ENCODE data around the gene TRIM41. TPM values are rescaled to one million over a fixed set of nuclear protein-coding genes. Genes with fewer than 3 reads are reported as not detected.
"Not testable (repeated sequence)": the region's sequence is repeated elsewhere in the genome, so short reads cannot be mapped to it uniquely, and the experiment has no call there.

TRIM41 gene
- total RNA-seq, 1 donor from 2014 or later = 39.1 TPM

- Mint-ChIP-seq H3K27me3 (ENCODE audit: low read depth) (peaks cover 78% of the 10 kb centered on the region), H3K9me3 (peaks cover 6% of the 10 kb centered on the region), H3K36me3 (ENCODE audit: low read depth) (peaks cover 17% of the 10 kb centered on the region), H3K27ac (ENCODE audit: unreplicated experiment) (no peak within 1 kb of the TSS), H3K4me1 (peaks cover 29% of the 10 kb centered on the region), H3K4me3 (peak within 1 kb of the TSS; percentile 99)
- no peak for TF ChIP-seq CTCF (conservative IDR thresholded peaks at IDR 0.05)
- DNase-seq (ENCODE audit: low read depth, low spot score) = peak; percentile 16
Measured at GRCh38 chr5:181204826-181205760, 18.0 kb upstream of the TRIM41 start, which contains the start of gene TRIM7. Gene TRIM7, minus strand, starts transcription at chr5:181205196. Its CDS starts 86 bp downstream, at chr5:181205110.

- peaks cover 6% of the 10 kb centered on the region for H3K9me3 Mint-ChIP-seq
- peaks cover 29% of the 10 kb centered on the region for H3K4me1 Mint-ChIP-seq
- DNase-seq (ENCODE audit: low read depth, low spot score) = peak; percentile 20
- peak overlapping the region; percentile 99 for H3K4me3 Mint-ChIP-seq
- H3K36me3 Mint-ChIP-seq (ENCODE audit: low read depth) = peaks cover 17% of the 10 kb centered on the region
- no peak for TF ChIP-seq CTCF (conservative IDR thresholded peaks at IDR 0.05)
- peak overlapping the region; percentile 52 for H3K27ac Mint-ChIP-seq (ENCODE audit: unreplicated experiment)
- peaks cover 73% of the 10 kb centered on the region for H3K27me3 Mint-ChIP-seq (ENCODE audit: low read depth)
Measured at GRCh38 chr5:181205761-181206649, 17.1 kb upstream of the TRIM41 start.

- Mint-ChIP-seq H3K4me1 (peaks cover 29% of the 10 kb centered on the region), H3K4me3 (peak overlapping the region; percentile 99), H3K27me3 (ENCODE audit: low read depth) (peaks cover 72% of the 10 kb centered on the region), H3K36me3 (ENCODE audit: low read depth) (peaks cover 17% of the 10 kb centered on the region), H3K27ac (ENCODE audit: unreplicated experiment) (peak overlapping the region; percentile 95), H3K9me3 (peaks cover 6% of the 10 kb centered on the region)
- TF ChIP-seq CTCF (conservative IDR thresholded peaks at IDR 0.05) = no peak
- peak; percentile 77 for DNase-seq (ENCODE audit: low read depth, low spot score)
Measured at GRCh38 chr5:181207214-181207959, 15.7 kb upstream of the TRIM41 start.

- Mint-ChIP-seq H3K9me3 (peaks cover 6% of the 10 kb centered on the region), H3K27me3 (ENCODE audit: low read depth) (peaks cover 72% of the 10 kb centered on the region)
Measured at GRCh38 chr5:181207960-181208253, 15.2 kb upstream of the TRIM41 start.

GRCh38 chr5:181209006-181209405 is 14.1 kb upstream of the TRIM41 start:
- peaks cover 71% of the 10 kb centered on the region for H3K27me3 Mint-ChIP-seq (ENCODE audit: low read depth)
- peaks cover 29% of the 10 kb centered on the region for H3K4me1 Mint-ChIP-seq
- not testable (repeated sequence) for H3K4me3 Mint-ChIP-seq; DNase-seq (ENCODE audit: low read depth, low spot score); H3K9me3 Mint-ChIP-seq; H3K27ac Mint-ChIP-seq (ENCODE audit: unreplicated experiment)
- peaks cover 17% of the 10 kb centered on the region for H3K36me3 Mint-ChIP-seq (ENCODE audit: low read depth)

More at GRCh38 chr5:181207960-181208253, 15.2 kb upstream of the TRIM41 start:
- Mint-ChIP-seq H3K36me3 (ENCODE audit: low read depth) (peaks cover 17% of the 10 kb centered on the region), H3K27ac (ENCODE audit: unreplicated experiment) (no peak overlapping the region), H3K4me1 (peaks cover 29% of the 10 kb centered on the region), H3K4me3 (peak overlapping the region; percentile 99)
- no peak for TF ChIP-seq CTCF (conservative IDR thresholded peaks at IDR 0.05)
- DNase-seq (ENCODE audit: low read depth, low spot score) = no peak

GRCh38 chr5:181210148-181210547 is 12.9 kb upstream of the TRIM41 start:
- peaks cover 73% of the 10 kb centered on the region for H3K27me3 Mint-ChIP-seq (ENCODE audit: low read depth)

GRCh38 chr5:181210698-181211097 is 12.4 kb upstream of the TRIM41 start:
- H3K27ac Mint-ChIP-seq (ENCODE audit: unreplicated experiment); H3K4me3 Mint-ChIP-seq; H3K9me3 Mint-ChIP-seq; DNase-seq (ENCODE audit: low read depth, low spot score): not testable (repeated sequence)
- Mint-ChIP-seq H3K27me3 (ENCODE audit: low read depth) (peaks cover 69% of the 10 kb centered on the region), H3K4me1 (peaks cover 25% of the 10 kb centered on the region), H3K36me3 (ENCODE audit: low read depth) (peaks cover 16% of the 10 kb centered on the region)

More at GRCh38 chr5:181210148-181210547, 12.9 kb upstream of the TRIM41 start:
- not testable (repeated sequence) for H3K27ac Mint-ChIP-seq (ENCODE audit: unreplicated experiment); H3K9me3 Mint-ChIP-seq; H3K4me3 Mint-ChIP-seq; DNase-seq (ENCODE audit: low read depth, low spot score)
- H3K4me1 Mint-ChIP-seq = peaks cover 29% of the 10 kb centered on the region
- peaks cover 17% of the 10 kb centered on the region for H3K36me3 Mint-ChIP-seq (ENCODE audit: low read depth)

Measured in neural crest cell (in vitro differentiated cells).